Fibroblast of peridontal ligament (primary cell): ENCODE data around the gene RASEF.
"Not testable (repeated sequence)": the region's sequence is repeated elsewhere in the genome, so short reads cannot be mapped to it uniquely, and the experiment has no call there.

ENCODE experiments used
- DNase-seq: peaks from one replicate; pipeline ENCODE4 v3.0.0-alpha.2; 2010; ENCODE audit errors: extremely low read depth

RASEF gene

GRCh38 chr9:82975176-82975575, 87.8 kb downstream of the RASEF start:
- no peak for DNase-seq

- DNase-seq: no peak
Observed at GRCh38 chr9:82972446-82972845, 90.5 kb downstream of the RASEF start.

GRCh38 chr9:82970359-82970758, 92.6 kb downstream of the RASEF start:
- no peak for DNase-seq

- DNase-seq: no peak
Observed at GRCh38 chr9:82969291-82969690, 93.7 kb downstream of the RASEF start.

GRCh38 chr9:82968816-82969215, 94.1 kb downstream of the RASEF start:
- DNase-seq: no peak

GRCh38 chr9:82968388-82968787, 94.6 kb downstream of the RASEF start:
- DNase-seq: no peak

- peak; percentile 77 for DNase-seq
Observed at GRCh38 chr9:82961504-82962125, 101.3 kb downstream of the RASEF start.

GRCh38 chr9:82957529-82958379, 105.2 kb downstream of the RASEF start:
- peak; percentile 5 for DNase-seq

GRCh38 chr9:82949203-82949602, 113.7 kb downstream of the RASEF start:
- DNase-seq: no peak

- DNase-seq: no peak
Observed at GRCh38 chr9:82940376-82940775, 122.6 kb downstream of the RASEF start.

GRCh38 chr9:82939451-82939850, 123.5 kb downstream of the RASEF start:
- no peak for DNase-seq

GRCh38 chr9:82938426-82939218, 124.3 kb downstream of the RASEF start:
- no peak for DNase-seq

- not testable (repeated sequence) for DNase-seq
Observed at GRCh38 chr9:82936561-82936960, 126.4 kb downstream of the RASEF start.

- DNase-seq: peak; percentile 12
Observed at GRCh38 chr9:82934949-82935348, 128.0 kb downstream of the RASEF start.

- not testable (repeated sequence) for DNase-seq
Observed at GRCh38 chr9:82934025-82934424, 128.9 kb downstream of the RASEF start.

GRCh38 chr9:82930116-82930515, 132.8 kb downstream of the RASEF start:
- no peak for DNase-seq
